BE2C (cell line): Measurements from ENCODE around the gene PTPN18.

Experiments used
- DNase-seq: peaks from one replicate; pipeline ENCODE4 v3.0.0-alpha.2; 2020
- H3K27me3 ChIP-seq: fragments of 250-450 bp; sonication (Bioruptor Pico); 2 replicates; pipeline ENCODE4 v1.5.1; 2020; ENCODE audit warnings: mild to moderate bottlenecking
- H3K36me3 ChIP-seq: fragments of 250-450 bp; sonication (Bioruptor Pico); 2 replicates; pipeline ENCODE4 v1.5.1; 2020; ENCODE audit warnings: mild to moderate bottlenecking
- H3K4me1 ChIP-seq: fragments of 250-450 bp; sonication (Bioruptor Pico); 2 replicates; pipeline ENCODE4 v1.5.1; 2020
- H3K4me3 ChIP-seq: 2 replicates; pipeline ENCODE4 v1.5.1; 2011; ENCODE audit warnings: low read depth, low read length
- H3K9me3 ChIP-seq: fragments of 250-450 bp; sonication (Bioruptor Pico); 2 replicates; pipeline ENCODE4 v1.5.1; 2020
- TF ChIP-seq, protein P1 (sequence below): IDR thresholded peaks from 2 replicates; pipeline ENCODE4 v1.5.1; 2012; ENCODE audit warnings: mild to moderate bottlenecking, low read depth, low read length

The PTPN18 gene

DNA sequence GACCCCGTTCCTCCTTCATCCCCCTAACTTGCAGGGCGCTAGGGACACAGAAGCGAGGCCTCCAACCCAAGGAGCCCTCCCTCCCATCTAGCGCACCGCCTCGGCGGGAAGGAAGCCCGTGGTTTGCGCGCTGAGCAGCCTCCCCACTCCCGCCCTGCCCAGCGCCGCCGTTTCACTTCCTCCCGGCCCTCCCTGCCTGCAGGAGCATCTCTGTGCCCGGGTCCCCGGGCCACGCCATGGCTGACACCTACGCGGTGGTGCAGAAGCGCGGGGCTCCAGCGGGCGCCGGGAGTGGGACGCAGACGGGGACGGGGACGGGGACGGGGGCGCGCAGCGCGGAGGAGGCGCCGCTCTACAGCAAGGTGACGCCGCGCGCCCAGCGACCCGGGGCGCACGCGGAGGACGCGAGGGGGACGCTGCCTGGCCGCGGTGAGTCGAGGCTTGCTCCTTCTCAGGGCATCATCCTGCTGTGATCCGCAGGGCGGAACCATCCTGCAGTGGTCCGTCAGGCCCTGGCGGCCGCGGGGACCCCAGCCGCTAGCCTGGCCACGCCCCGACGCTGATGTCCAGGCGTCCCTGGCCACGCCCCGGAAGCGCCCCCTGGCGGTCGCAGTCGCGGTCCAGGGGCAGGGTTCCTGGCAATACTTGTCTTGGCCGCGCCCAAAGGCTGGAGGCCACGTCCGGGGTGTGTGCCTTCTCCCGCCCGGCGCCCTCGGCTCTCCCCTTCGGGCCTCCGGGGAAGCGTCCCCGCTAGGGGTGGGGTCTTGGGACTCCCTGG lies 16.4 kb downstream of the PTPN18 start:
- peak; percentile 87 for DNase-seq
- H3K4me1 ChIP-seq: no peaks in the 10 kb centered on the region
- H3K4me3 ChIP-seq: peak overlapping the region; percentile 67
- TF ChIP-seq, protein P1, sequence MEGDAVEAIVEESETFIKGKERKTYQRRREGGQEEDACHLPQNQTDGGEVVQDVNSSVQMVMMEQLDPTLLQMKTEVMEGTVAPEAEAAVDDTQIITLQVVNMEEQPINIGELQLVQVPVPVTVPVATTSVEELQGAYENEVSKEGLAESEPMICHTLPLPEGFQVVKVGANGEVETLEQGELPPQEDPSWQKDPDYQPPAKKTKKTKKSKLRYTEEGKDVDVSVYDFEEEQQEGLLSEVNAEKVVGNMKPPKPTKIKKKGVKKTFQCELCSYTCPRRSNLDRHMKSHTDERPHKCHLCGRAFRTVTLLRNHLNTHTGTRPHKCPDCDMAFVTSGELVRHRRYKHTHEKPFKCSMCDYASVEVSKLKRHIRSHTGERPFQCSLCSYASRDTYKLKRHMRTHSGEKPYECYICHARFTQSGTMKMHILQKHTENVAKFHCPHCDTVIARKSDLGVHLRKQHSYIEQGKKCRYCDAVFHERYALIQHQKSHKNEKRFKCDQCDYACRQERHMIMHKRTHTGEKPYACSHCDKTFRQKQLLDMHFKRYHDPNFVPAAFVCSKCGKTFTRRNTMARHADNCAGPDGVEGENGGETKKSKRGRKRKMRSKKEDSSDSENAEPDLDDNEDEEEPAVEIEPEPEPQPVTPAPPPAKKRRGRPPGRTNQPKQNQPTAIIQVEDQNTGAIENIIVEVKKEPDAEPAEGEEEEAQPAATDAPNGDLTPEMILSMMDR: peak; percentile 64
- no peaks in the 10 kb centered on the region for H3K27me3 ChIP-seq
- H3K36me3 ChIP-seq: no peaks in the 10 kb centered on the region
- no peaks in the 10 kb centered on the region for H3K9me3 ChIP-seq

DNA sequence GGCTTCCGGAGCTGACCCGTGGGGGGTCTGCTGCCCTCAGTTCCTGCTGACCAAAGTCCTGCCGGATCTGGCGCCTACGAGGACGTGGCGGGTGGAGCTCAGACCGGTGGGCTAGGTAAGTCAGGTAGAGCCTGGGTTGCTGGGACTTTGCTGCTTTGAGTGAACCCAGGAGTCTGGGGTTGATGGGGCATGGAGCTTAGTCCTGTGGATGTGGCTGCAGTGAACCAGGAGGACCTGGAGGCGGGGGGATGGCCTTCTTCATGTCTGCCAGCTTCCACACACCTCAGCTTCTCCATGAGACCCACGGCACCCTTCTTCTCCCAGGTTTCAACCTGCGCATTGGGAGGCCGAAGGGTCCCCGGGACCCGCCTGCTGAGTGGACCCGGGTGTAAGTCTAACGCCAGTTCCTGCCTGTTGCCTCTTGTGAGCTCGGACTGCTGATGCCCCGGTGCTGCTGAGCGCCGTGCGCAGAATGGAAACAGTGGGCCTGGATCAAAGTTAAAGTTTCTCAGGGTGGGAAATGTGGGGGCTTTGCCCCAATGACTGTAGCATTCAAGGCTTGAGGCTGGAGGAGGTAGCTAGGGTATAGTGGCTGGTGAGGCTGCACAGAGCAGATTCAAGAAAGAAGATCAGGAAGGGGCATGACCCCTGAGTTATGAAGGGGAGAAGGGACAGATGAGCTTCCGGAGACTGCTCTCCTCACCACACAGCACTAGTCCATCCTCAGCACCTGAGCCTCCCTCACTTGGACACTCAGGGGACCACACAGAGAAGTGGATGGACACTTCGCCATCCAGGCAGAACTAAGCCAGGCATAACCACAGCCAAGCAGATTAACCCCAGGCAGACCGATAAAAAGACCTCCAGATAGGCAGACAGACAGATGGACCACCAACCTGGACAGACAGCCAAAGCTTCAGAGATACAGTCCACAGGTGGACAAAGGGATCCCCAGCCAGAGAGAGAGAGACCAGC lies 17.3 kb downstream of the PTPN18 start:
- H3K36me3 ChIP-seq: no peaks in the 10 kb centered on the region
- no peaks in the 10 kb centered on the region for H3K27me3 ChIP-seq
- TF ChIP-seq, protein P1: no peak
- no peak for DNase-seq
- no peaks in the 10 kb centered on the region for H3K9me3 ChIP-seq
- H3K4me1 ChIP-seq: no peaks in the 10 kb centered on the region
- peak overlapping the region; percentile 67 for H3K4me3 ChIP-seq

DNA sequence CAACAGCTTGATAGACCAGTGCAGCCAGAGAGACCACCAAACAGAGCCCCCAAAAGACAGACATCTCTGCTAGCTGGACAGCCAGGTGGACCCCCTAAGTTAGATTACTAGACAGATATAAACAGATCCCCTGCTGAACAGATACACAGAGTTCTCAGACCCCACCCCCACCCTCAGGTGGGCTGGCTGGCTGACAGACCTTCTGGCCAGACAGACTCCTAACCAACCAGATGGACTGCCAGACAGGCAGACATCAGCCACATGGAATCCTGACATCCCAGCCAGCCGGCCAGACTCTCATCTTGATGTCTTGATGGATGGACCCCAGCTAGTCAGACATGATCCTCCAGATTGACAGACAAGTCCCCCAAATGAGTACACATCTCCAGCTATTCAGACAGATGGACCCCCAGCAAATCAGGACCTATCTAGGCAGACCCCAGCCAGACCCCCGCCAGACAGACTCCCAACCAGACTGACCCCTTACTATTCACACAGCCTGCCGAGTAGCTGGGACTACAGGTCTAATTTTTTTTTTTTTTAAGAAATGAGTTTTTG lies 18.0 kb downstream of the PTPN18 start:
- H3K4me1 ChIP-seq: no peaks in the 10 kb centered on the region
- DNase-seq: no peak
- TF ChIP-seq, protein P1: no peak
- H3K4me3 ChIP-seq: no peak overlapping the region
- H3K27me3 ChIP-seq: no peaks in the 10 kb centered on the region
- no peaks in the 10 kb centered on the region for H3K9me3 ChIP-seq
- H3K36me3 ChIP-seq: no peaks in the 10 kb centered on the region

DNA sequence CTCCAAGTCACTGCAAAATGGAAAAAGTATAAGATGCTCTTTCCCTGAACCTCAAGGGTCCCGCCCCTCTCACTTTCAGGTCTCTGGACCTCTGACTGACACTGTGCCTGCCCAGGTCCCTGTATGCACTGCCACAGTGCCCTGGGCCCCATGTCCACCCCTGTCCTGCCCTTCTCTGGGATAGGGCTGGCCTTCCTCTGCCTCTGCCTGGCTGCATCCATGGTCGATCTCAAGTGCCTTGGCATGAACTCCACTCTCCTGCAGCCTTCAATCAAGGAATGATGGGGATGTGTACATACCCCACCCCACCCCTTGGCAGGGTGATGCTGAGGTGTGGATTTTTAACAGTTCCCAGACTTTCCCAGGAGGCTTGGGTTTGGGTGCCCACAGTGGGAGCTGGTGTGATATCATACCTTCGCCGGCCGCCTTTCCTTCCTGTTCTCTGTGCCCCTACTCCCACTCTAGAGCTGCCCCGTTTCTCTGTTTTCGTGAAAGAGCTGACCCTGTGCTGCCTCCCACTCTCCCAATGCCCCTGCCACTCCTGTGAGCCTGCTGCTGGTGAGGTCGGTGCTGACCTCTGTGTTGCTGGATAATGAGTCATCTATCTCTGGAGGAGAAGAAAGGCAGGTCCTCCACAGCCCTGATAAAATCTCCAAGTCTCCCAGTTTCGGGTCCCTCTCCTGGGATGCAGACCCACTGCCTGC lies 18.9 kb downstream of the PTPN18 start:
- no peak for DNase-seq
- Histone ChIP-seq H3K27me3 (no peaks in the 10 kb centered on the region), H3K4me1 (no peaks in the 10 kb centered on the region), H3K4me3 (no peak overlapping the region), H3K9me3 (no peaks in the 10 kb centered on the region), H3K36me3 (no peaks in the 10 kb centered on the region)
- TF ChIP-seq, protein P1: no peak

DNA sequence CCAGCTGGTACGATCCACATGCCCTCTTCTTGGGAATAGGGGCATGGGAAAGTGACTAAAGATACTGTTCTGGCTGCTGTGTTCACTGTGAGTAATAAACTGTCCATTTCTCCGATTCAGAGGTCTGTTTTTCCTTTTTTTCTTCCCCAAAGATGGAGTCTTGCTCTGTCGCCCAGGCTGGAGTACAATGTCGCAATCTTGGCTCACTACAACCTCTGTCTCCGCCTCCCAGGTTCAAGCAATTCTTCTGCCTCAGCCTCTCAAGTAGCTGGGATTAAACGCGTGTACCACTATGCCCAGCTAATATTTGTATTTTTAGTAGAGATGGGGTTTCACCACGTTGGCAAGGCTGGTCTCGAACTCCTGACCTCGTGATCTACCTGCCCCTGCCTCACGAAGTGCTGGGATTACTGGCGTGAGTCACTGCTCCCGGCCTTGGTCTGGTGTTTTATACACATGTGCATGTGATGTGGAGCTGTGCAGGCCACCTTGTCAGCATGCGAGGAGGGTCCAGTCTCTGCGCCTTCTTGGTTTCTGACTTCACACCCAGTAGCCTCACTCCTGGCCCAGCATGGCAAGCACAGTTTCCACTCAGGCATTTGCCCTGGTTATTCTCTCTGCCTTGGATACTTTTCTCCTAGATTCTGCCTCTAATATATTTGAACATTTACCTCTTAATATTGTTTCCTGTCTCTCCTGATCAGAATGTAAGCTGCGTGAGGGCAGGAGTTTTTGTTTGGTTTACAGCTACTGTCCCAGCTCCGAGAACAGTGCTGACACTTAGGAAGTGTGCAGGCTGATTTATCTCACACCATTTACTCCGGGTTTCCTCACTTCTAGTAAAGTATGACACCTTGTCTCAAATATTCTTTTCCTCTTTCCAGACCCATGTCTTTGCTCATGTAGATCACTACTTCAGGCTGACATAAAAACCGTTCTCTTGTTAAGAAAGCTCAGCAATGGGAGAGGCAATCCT lies 19.7 kb downstream of the PTPN18 start:
- H3K36me3 ChIP-seq: no peaks in the 10 kb centered on the region
- TF ChIP-seq, protein P1: no peak
- H3K4me1 ChIP-seq: no peaks in the 10 kb centered on the region

More for the DNA sequence above, 19.7 kb downstream of the PTPN18 start:
- Histone ChIP-seq H3K4me3 (no peak overlapping the region), H3K9me3 (no peaks in the 10 kb centered on the region), H3K27me3 (no peaks in the 10 kb centered on the region)
- DNase-seq: no peak
